ENCODE measurements around the gene ODAD2. TPM values are rescaled to one million over a fixed set of nuclear protein-coding genes. Genes with fewer than 3 reads are reported as not detected.
A peak's percentile ranks its signal among the peaks of the same experiment; 100 is the strongest.

The ODAD2 gene
- total and polyA plus RNA-seq, 2 experiments from 2014 or later: 0.40 to 0.76 TPM

- H3K9me2 ChIP-seq (replicated peaks; ENCODE audit: insufficient read depth): no peaks in the 10 kb centered on the region
- no peaks in the 10 kb centered on the region for H3K79me2 ChIP-seq
- peak overlapping the region; percentile 49 for H3K4me2 ChIP-seq
- H2AFZ ChIP-seq: no peak overlapping the region
- TF ChIP-seq EZH2phosphoT487 (IDR thresholded peaks at IDR 0.05; ENCODE audit: low read depth, severe bottlenecking, unreplicated experiment): no peak
- TF ChIP-seq EZH2 (IDR thresholded peaks at IDR 0.05; ENCODE audit: borderline replicate concordance): no peak
- no peak for TF ChIP-seq CTCF (IDR thresholded peaks at IDR 0.05; ENCODE audit: poor library complexity)
- no peaks in the 10 kb centered on the region for H3K9me3 ChIP-seq (ENCODE audit: low read depth)
- H3K36me3 ChIP-seq (replicated peaks; ENCODE audit: insufficient read depth, low read depth): no peaks in the 10 kb centered on the region
- H3K4me3 ChIP-seq: no peak overlapping the region
- no peak overlapping the region for H3K27ac ChIP-seq
- WGBS (ENCODE audit: low lambda C conversion rate, missing lambda C conversion rate): 82% methylated on average over 8 of the region's 8 CpGs
- no peaks in the 10 kb centered on the region for H4K20me1 ChIP-seq (ENCODE audit: insufficient read depth, poor library complexity, severe bottlenecking)
- no peaks in the 10 kb centered on the region for H3K27me3 ChIP-seq
- no peak for DNase-seq (ENCODE audit: low spot score)
- H3K4me1 ChIP-seq (ENCODE audit: insufficient read depth): no peaks in the 10 kb centered on the region
Observed at GRCh38 chr10:27899058-27899457, 99.8 kb downstream of the ODAD2 start.

GRCh38 chr10:27893358-27893954 is 105.4 kb downstream of the ODAD2 start:
- Histone ChIP-seq H3K36me3 (replicated peaks; ENCODE audit: insufficient read depth, low read depth) (no peaks in the 10 kb centered on the region), H3K4me2 (no peak overlapping the region), H3K4me3 (no peak overlapping the region), H2AFZ (no peak overlapping the region), H3K27me3 (no peaks in the 10 kb centered on the region), H3K9me2 (replicated peaks; ENCODE audit: insufficient read depth) (no peaks in the 10 kb centered on the region), H3K9me3 (ENCODE audit: low read depth) (no peaks in the 10 kb centered on the region), H3K79me2 (no peaks in the 10 kb centered on the region), H3K27ac (no peak overlapping the region), H4K20me1 (ENCODE audit: insufficient read depth, poor library complexity, severe bottlenecking) (no peaks in the 10 kb centered on the region), H3K4me1 (ENCODE audit: insufficient read depth) (no peaks in the 10 kb centered on the region)
- TF ChIP-seq CTCF (IDR thresholded peaks at IDR 0.05; ENCODE audit: poor library complexity) (no peak), EZH2phosphoT487 (IDR thresholded peaks at IDR 0.05; ENCODE audit: low read depth, severe bottlenecking, unreplicated experiment) (no peak), EZH2 (IDR thresholded peaks at IDR 0.05; ENCODE audit: borderline replicate concordance) (no peak)
- no peak for DNase-seq (ENCODE audit: low spot score)
- WGBS (ENCODE audit: low lambda C conversion rate, missing lambda C conversion rate): 68% methylated on average over 7 of the region's 7 CpGs

- no peak overlapping the region for H3K4me3 ChIP-seq
- no peak overlapping the region for H3K4me2 ChIP-seq
- H2AFZ ChIP-seq: no peak overlapping the region
- no peaks in the 10 kb centered on the region for H4K20me1 ChIP-seq (ENCODE audit: insufficient read depth, poor library complexity, severe bottlenecking)
- no peaks in the 10 kb centered on the region for H3K9me3 ChIP-seq (ENCODE audit: low read depth)
- H3K27ac ChIP-seq: no peak overlapping the region
- no peaks in the 10 kb centered on the region for H3K27me3 ChIP-seq
- no peaks in the 10 kb centered on the region for H3K4me1 ChIP-seq (ENCODE audit: insufficient read depth)
- 85% methylated on average over 3 of the region's 3 CpGs for WGBS (ENCODE audit: low lambda C conversion rate, missing lambda C conversion rate)
- TF ChIP-seq EZH2phosphoT487 (IDR thresholded peaks at IDR 0.05; ENCODE audit: low read depth, severe bottlenecking, unreplicated experiment): no peak
- no peak for TF ChIP-seq EZH2 (IDR thresholded peaks at IDR 0.05; ENCODE audit: borderline replicate concordance)
- no peak for TF ChIP-seq CTCF (IDR thresholded peaks at IDR 0.05; ENCODE audit: poor library complexity)
- H3K36me3 ChIP-seq (replicated peaks; ENCODE audit: insufficient read depth, low read depth): no peaks in the 10 kb centered on the region
- no peaks in the 10 kb centered on the region for H3K9me2 ChIP-seq (replicated peaks; ENCODE audit: insufficient read depth)
- H3K79me2 ChIP-seq: no peaks in the 10 kb centered on the region
- DNase-seq (ENCODE audit: low spot score): no peak
Observed at GRCh38 chr10:27890971-27891370, 107.9 kb downstream of the ODAD2 start.

Data from hepatocyte (in vitro differentiated cells).